ENCODE results near the gene GRAP2.
"Not testable (repeated sequence)": the region's sequence is repeated elsewhere in the genome, so short reads cannot be mapped to it uniquely, and the experiment has no call there.

Gene GRAP2
- total RNA-seq: 25.2 to 150 reads per million in 2 experiments

GRCh38 chr22:39900306-39901227 lies at the start of gene GRAP2:
TSS of gene GRAP2 (plus strand) at chr22:39901084. CDS start at chr22:39947107, 46,023 bp downstream.
- DNase-seq (ENCODE audit: low read depth): peak; percentile 61

GRCh38 chr22:39851606-39852315 lies 49.1 kb upstream of the GRAP2 start:
- DNase-seq (ENCODE audit: low read depth): no peak

GRCh38 chr22:39852799-39853198 lies 48.1 kb upstream of the GRAP2 start:
- DNase-seq (ENCODE audit: low read depth): no peak

- no peak for DNase-seq (ENCODE audit: low read depth)
Measured at GRCh38 chr22:39856588-39856987, 44.3 kb upstream of the GRAP2 start.

GRCh38 chr22:39859903-39860588 lies 40.8 kb upstream of the GRAP2 start:
- no peak for DNase-seq (ENCODE audit: low read depth)

GRCh38 chr22:39868741-39869140 lies 32.1 kb upstream of the GRAP2 start:
- DNase-seq (ENCODE audit: low read depth): no peak

- DNase-seq (ENCODE audit: low read depth): not testable (repeated sequence)
Measured at GRCh38 chr22:39869797-39870196, 31.1 kb upstream of the GRAP2 start.

- no peak for DNase-seq (ENCODE audit: low read depth)
Measured at GRCh38 chr22:39871008-39871798, 29.7 kb upstream of the GRAP2 start.

- DNase-seq (ENCODE audit: low read depth): no peak
Measured at GRCh38 chr22:39872548-39872947, 28.3 kb upstream of the GRAP2 start.

GRCh38 chr22:39873965-39874364 lies 26.9 kb upstream of the GRAP2 start:
- no peak for DNase-seq (ENCODE audit: low read depth)

GRCh38 chr22:39875176-39875885 lies 25.6 kb upstream of the GRAP2 start:
- not testable (repeated sequence) for DNase-seq (ENCODE audit: low read depth)

GRCh38 chr22:39877079-39877845 lies 23.6 kb upstream of the GRAP2 start:
- no peak for DNase-seq (ENCODE audit: low read depth)

GRCh38 chr22:39880722-39881121 lies 20.2 kb upstream of the GRAP2 start:
- no peak for DNase-seq (ENCODE audit: low read depth)

- DNase-seq (ENCODE audit: low read depth): no peak
Measured at GRCh38 chr22:39883057-39883456, 17.8 kb upstream of the GRAP2 start.

GRCh38 chr22:39889924-39890323 lies 11.0 kb upstream of the GRAP2 start:
- not testable (repeated sequence) for DNase-seq (ENCODE audit: low read depth)

GRCh38 chr22:39893526-39893925 lies 7.4 kb upstream of the GRAP2 start, which contains the start of gene ENTHD1:
TSS of gene ENTHD1 (minus strand) at chr22:39893760. CDS start at chr22:39887748, 6,012 bp downstream.
- no peak for DNase-seq (ENCODE audit: low read depth)

- no peak for DNase-seq (ENCODE audit: low read depth)
Measured at GRCh38 chr22:39894554-39895092, 6.3 kb upstream of the GRAP2 start.

GRCh38 chr22:39895682-39896081 lies 5.2 kb upstream of the GRAP2 start:
- no peak for DNase-seq (ENCODE audit: low read depth)

- DNase-seq (ENCODE audit: low read depth): no peak
Measured at GRCh38 chr22:39896313-39896996, 4.4 kb upstream of the GRAP2 start.
